HEK293 (cell line): Measurements from ENCODE around the gene TSR1.

ENCODE experiments used
- CTCF ChIA-PET: fragments of 350-600 bp; formaldehyde crosslinking; extraction: SDS; loops from one replicate; lab custom pipeline; 2021; ENCODE audit warnings: antibody characterized with exemption; lab: Yijun Ruan, JAX
- POLR2A ChIA-PET: fragments of 300-600 bp; formaldehyde crosslinking; extraction: SDS; loops from one replicate; lab custom pipeline; 2020; ENCODE audit warnings: antibody characterized with exemption, inconsistent platforms; lab: Yijun Ruan, JAX
- H3K27ac ChIP-seq: fragments of 200-500 bp; sonication (Bioruptor generic); 2 replicates; pipeline ENCODE4 v1.5.1; 2014; ENCODE audit warnings: low read depth, low read length, control low read depth, inconsistent platforms; ENCODE audit errors: extremely low read depth
- H3K36me3 ChIP-seq, 2 experiments: fragments of 200-500 bp in 1 of 2; sonication (Bioruptor generic) in 1 of 2; 1 replicate in 1 of 2; 2 replicates in 1 of 2; pipeline ENCODE4 v1.5.1; 2014 to 2017; ENCODE audit warnings: inconsistent platforms in 2 of 2, low read length in 2 of 2; ENCODE audit not compliant: control insufficient read depth in 2 of 2, insufficient read depth in 1 of 2
- H3K4me1 ChIP-seq: fragments of 200-500 bp; sonication (Bioruptor generic); 2 replicates; pipeline ENCODE4 v1.5.1; 2014; ENCODE audit warnings: mild to moderate bottlenecking, low read length, inconsistent platforms; ENCODE audit not compliant: control insufficient read depth, insufficient read depth
- H3K4me3 ChIP-seq: 2 replicates; pipeline ENCODE4 v1.5.1; 2011; ENCODE audit warnings: low read depth, mild to moderate bottlenecking, control low read depth, low read length, moderate library complexity
- H3K9me3 ChIP-seq: fragments of 200-500 bp; sonication (Bioruptor generic); 2 replicates; pipeline ENCODE4 v1.5.1; 2014; ENCODE audit warnings: low read depth, low read length, inconsistent platforms; ENCODE audit not compliant: control insufficient read depth, insufficient read depth
- IKZF3 ChIP-seq: fragments of 450-650 bp; IDR thresholded peaks from 2 replicates; pipeline ENCODE4 v1.5.0; 2018; ENCODE audit warnings: missing biosample characterization, mild to moderate bottlenecking, missing genetic modification characterization, moderate library complexity
- KLF1 ChIP-seq: fragments of 450-650 bp; formaldehyde crosslinking; IDR thresholded peaks from 2 replicates; pipeline ENCODE4 v1.5.1; 2016; ENCODE audit warnings: missing biosample characterization, missing genetic modification characterization
- PRDM10 ChIP-seq: fragments of 450-650 bp; formaldehyde crosslinking; IDR thresholded peaks from 2 replicates; pipeline ENCODE4 v1.5.1; 2016; ENCODE audit warnings: missing biosample characterization, missing genetic modification characterization
- ZNF184 ChIP-seq: fragments of 450-650 bp; IDR thresholded peaks from 2 replicates; pipeline ENCODE4 v1.5.1; 2018; ENCODE audit warnings: missing biosample characterization, mild to moderate bottlenecking, missing genetic modification characterization
- ZNF394 ChIP-seq: fragments of 450-650 bp; formaldehyde crosslinking; IDR thresholded peaks from 2 replicates; pipeline ENCODE4 v1.5.1; 2016; ENCODE audit warnings: missing biosample characterization, missing genetic modification characterization, mild to moderate bottlenecking, moderate library complexity, borderline replicate concordance
- ZNF513 ChIP-seq: fragments of 450-650 bp; IDR thresholded peaks from 2 replicates; pipeline ENCODE4 v1.5.1; 2018; ENCODE audit warnings: missing biosample characterization, missing genetic modification characterization
- ZNF558 ChIP-seq: fragments of 450-650 bp; formaldehyde crosslinking; IDR thresholded peaks from 2 replicates; pipeline ENCODE4 v1.5.1; 2016; ENCODE audit warnings: missing biosample characterization, missing genetic modification characterization
- ZNF561 ChIP-seq: fragments of 450-650 bp; IDR thresholded peaks from 2 replicates; pipeline ENCODE4 v1.5.1; 2018; ENCODE audit warnings: missing biosample characterization, missing genetic modification characterization, borderline replicate concordance
- ZNF596 ChIP-seq: fragments of 450-650 bp; IDR thresholded peaks from 2 replicates; pipeline ENCODE4 v1.5.0; 2018; ENCODE audit warnings: missing biosample characterization, mild to moderate bottlenecking, missing genetic modification characterization, moderate library complexity
- ZNF610 ChIP-seq: fragments of 450-650 bp; formaldehyde crosslinking; IDR thresholded peaks from 2 replicates; pipeline ENCODE4 v1.5.1; 2016; ENCODE audit warnings: missing biosample characterization, missing genetic modification characterization, borderline replicate concordance
- ZNF621 ChIP-seq: fragments of 450-650 bp; formaldehyde crosslinking; IDR thresholded peaks from 2 replicates; pipeline ENCODE4 v1.5.1; 2017; ENCODE audit warnings: missing biosample characterization, missing genetic modification characterization
- ZSCAN30 ChIP-seq: fragments of 450-650 bp; IDR thresholded peaks from 2 replicates; pipeline ENCODE4 v1.5.1; 2018; ENCODE audit warnings: missing biosample characterization, mild to moderate bottlenecking, missing genetic modification characterization, moderate library complexity

The TSR1 gene

GRCh38 chr17:2369039-2369438 lies 32.8 kb upstream of the TSR1 start:
- H3K36me3 ChIP-seq = peaks cover 0 to 54% of the 10 kb centered on the region in 2 experiments; a peak in 1 of 3 replicates
- ChIA-PET CTCF (interaction anchor here (0.6 to 8.6 kb wide), 5 partner anchors 9 to 124 kb away, joined by 3 to 63 read pairs (median 8); no protein-coding TSS in a partner anchor), POLR2A (no interaction called here)
- no peaks in the 10 kb centered on the region for H3K9me3 ChIP-seq
- H3K4me1 ChIP-seq = no peaks in the 10 kb centered on the region; the same call in 1 of the 2 replicates
- TF ChIP-seq ZNF621 (tag by site-specific recombination) = no peak
- no peak for TF ChIP-seq IKZF3
- TF ChIP-seq ZNF558 (tag by site-specific recombination) = no peak
- no peak for TF ChIP-seq PRDM10
- TF ChIP-seq ZNF184 = no peak
- no peak for TF ChIP-seq ZNF561
- no peak for TF ChIP-seq ZNF596 (tag by site-specific recombination)
- TF ChIP-seq ZSCAN30 (tag by site-specific recombination) = no peak
- TF ChIP-seq ZNF394 (tag by site-specific recombination) = no peak
- TF ChIP-seq, all 188 proteins: peak for 0
- H3K4me3 ChIP-seq = no peak overlapping the region
- no peak overlapping the region for H3K27ac ChIP-seq

GRCh38 chr17:2368359-2368758 lies 32.1 kb upstream of the TSR1 start:
- CTCF ChIA-PET = interaction anchor here (1.3 to 8.6 kb wide), 6 partner anchors 9 to 123 kb away, joined by 5 to 63 read pairs (median 14); no protein-coding TSS in a partner anchor

GRCh38 chr17:2366747-2367494 lies 30.7 kb upstream of the TSR1 start:
- POLR2A ChIA-PET = no interaction called here
- CTCF ChIA-PET = interaction anchor here (0.5 to 8.6 kb wide), 6 partner anchors 9 to 188 kb away, joined by 3 to 63 read pairs (median 9); no protein-coding TSS in a partner anchor
- TF ChIP-seq ZNF513 (tag by site-specific recombination) (peak; percentile 80), KLF1 (tag by site-specific recombination) (no peak)
- TF ChIP-seq, all 188 proteins: peak for 1
- Histone ChIP-seq H3K9me3 (no peaks in the 10 kb centered on the region), H3K27ac (no peak overlapping the region), H3K4me3 (no peak overlapping the region), H3K36me3 (peaks cover 0 to 54% of the 10 kb centered on the region in 2 experiments; a peak in 1 of 3 replicates), H3K4me1 (no peaks in the 10 kb centered on the region; the same call in 1 of the 2 replicates)

More at GRCh38 chr17:2368359-2368758, 32.1 kb upstream of the TSR1 start:
- POLR2A ChIA-PET = no interaction called here
- Histone ChIP-seq H3K27ac (no peak overlapping the region), H3K9me3 (no peaks in the 10 kb centered on the region), H3K4me3 (no peak overlapping the region), H3K4me1 (no peaks in the 10 kb centered on the region; the same call in 1 of the 2 replicates), H3K36me3 (peaks cover 0 to 55% of the 10 kb centered on the region in 2 experiments; a peak in 1 of 3 replicates)
- TF ChIP-seq ZNF610 (tag by site-specific recombination) = no peak
- no peak for TF ChIP-seq ZNF394 (tag by site-specific recombination)
